ENCODE results near the gene KLC1.

KLC1 gene

DNA sequence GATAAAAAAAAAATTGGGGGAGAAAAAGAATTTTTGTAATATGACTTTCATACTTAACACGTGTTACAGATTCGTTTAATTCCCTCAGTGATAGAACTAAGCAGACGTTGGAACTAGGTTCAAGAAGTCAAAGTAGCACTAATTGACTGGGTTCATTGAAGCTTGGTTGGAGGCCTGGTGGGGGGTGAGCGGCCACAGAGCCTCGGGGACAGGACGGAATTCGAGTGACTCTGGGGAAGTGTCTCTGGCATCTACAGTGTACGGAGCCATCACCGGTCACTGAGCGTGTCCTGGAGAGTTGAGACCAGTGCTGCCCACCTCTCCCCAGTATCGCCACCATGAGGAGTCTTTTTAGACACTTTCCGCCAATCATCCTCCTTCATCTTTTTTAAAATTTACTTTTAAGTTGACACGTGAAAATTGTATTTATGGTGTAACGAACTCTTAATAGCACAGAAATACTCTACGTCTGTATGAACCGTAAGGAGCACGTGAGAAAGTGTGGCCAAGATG is 87.9 kb downstream of the KLC1 start:
- no peak for DNase-seq (ENCODE audit: extremely low read depth, low read depth)
- peak overlapping the region; percentile 75 for H3K4me3 ChIP-seq (replicated peaks; ENCODE audit: low read depth, low read length)
- TF ChIP-seq, protein P1, sequence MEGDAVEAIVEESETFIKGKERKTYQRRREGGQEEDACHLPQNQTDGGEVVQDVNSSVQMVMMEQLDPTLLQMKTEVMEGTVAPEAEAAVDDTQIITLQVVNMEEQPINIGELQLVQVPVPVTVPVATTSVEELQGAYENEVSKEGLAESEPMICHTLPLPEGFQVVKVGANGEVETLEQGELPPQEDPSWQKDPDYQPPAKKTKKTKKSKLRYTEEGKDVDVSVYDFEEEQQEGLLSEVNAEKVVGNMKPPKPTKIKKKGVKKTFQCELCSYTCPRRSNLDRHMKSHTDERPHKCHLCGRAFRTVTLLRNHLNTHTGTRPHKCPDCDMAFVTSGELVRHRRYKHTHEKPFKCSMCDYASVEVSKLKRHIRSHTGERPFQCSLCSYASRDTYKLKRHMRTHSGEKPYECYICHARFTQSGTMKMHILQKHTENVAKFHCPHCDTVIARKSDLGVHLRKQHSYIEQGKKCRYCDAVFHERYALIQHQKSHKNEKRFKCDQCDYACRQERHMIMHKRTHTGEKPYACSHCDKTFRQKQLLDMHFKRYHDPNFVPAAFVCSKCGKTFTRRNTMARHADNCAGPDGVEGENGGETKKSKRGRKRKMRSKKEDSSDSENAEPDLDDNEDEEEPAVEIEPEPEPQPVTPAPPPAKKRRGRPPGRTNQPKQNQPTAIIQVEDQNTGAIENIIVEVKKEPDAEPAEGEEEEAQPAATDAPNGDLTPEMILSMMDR (IDR thresholded peaks at IDR 0.05; ENCODE audit: low read depth, low read length, missing control alignments), result no peak

DNA sequence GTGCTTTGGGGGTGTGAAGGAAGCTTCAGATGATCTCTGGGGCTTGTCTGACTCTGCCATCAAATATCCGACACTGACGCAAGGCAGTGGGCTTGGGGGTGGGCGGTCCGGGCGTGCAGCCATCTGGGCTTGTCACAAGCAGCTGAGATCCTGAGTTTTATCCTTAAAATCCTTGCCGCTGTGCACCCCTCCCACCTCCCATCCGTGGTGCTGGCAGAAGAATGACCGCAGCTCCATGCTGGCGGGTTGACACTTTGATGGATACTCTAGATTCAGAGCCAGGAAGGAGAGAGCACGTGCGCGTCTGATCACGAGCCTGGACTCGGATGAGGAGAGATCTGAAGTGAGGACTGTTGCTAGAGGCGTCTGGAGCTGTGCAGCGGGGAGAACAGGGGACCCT is 89.6 kb downstream of the KLC1 start:
- H3K4me3 ChIP-seq (replicated peaks; ENCODE audit: low read depth, low read length), result no peak overlapping the region
- TF ChIP-seq, protein P1 (IDR thresholded peaks at IDR 0.05; ENCODE audit: low read depth, low read length, missing control alignments), result no peak
- DNase-seq (ENCODE audit: extremely low read depth, low read depth), result no peak

DNA sequence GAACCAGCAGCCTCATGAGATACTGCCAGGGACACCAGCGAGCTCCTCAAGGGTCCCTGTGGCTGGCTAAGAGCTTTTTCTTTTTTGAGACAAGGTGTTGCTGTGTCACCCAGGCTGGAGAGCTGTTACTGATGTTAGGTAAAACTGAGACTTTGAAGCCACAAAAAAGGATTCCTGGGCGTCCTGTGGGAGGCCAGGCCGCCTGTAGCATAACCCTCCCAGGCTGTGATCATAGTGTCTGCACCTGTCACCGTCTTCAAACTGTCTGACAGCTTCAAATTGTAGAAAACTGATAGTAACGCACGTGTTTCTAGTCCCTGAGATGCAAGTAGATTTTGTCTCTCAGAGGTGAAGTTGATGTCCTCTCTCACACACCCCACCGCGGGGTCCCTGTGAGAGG is 90.7 kb downstream of the KLC1 start:
- DNase-seq (ENCODE audit: extremely low read depth, low read depth), result no peak
- TF ChIP-seq, protein P1 (IDR thresholded peaks at IDR 0.05; ENCODE audit: low read depth, low read length, missing control alignments), result no peak

DNA sequence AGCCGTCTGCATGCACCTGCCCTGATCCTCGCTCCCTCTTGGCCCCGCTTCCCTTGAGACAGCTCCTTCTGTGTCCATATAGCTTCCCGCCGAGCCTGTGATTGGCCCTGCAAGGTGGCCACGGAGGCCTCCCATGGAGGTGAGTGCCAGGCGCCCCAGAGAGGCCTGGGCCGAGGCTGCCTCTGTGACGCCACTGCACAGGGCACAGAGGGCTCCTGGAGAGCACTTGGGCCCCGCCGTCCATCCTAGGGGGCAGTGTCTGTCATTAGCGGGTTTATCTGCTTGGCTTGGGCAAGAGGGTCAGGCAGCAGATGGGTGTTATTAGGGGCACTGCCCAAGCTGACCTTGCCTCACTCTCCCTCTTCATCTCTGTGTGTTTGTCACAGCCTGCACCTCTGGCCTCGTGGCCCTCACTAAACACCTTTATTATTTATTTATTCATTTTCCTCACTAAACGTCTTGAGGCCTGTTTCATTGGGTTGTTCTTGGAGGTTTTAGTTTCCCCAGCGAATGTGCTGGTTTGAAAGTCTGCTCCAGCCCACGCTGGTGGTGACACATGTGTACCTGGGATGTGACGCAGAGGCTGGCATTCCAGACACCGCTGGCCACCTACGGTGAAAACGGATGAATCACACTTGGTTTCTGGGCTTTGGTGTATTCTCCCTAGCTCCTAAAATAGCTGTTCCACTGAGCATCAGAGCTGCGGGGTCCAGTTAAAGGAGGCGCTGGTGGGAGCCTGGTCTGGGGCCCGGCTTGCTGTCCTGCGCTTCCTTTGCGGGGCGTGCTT is 92.5 kb downstream of the KLC1 start:
- TF ChIP-seq, protein P1 (IDR thresholded peaks at IDR 0.05; ENCODE audit: low read depth, low read length, missing control alignments), result no peak
- no peak for DNase-seq (ENCODE audit: extremely low read depth, low read depth)
- no peak overlapping the region for H3K4me3 ChIP-seq (replicated peaks; ENCODE audit: low read depth, low read length)

More for the DNA sequence above, 90.7 kb downstream of the KLC1 start:
- no peak overlapping the region for H3K4me3 ChIP-seq (replicated peaks; ENCODE audit: low read depth, low read length)

DNA sequence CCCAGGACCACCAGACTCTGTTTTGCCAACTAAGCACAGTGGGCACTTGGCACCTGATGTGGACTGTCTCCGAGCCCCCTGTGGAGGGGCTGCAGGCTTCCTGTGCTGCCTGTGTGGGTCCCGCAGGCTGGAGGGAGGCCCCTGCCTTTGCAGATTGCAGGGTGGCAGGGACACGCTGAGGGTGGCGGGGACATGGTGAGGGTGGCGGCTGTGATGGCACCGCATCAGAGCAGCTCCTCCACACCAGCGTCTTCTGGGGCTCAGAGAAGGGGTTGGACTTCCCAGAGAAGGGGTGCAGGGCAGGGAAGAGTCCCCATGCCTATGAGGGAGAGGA is 94.7 kb downstream of the KLC1 start:
- no peak for DNase-seq (ENCODE audit: extremely low read depth, low read depth)
- TF ChIP-seq, protein P1 (IDR thresholded peaks at IDR 0.05; ENCODE audit: low read depth, low read length, missing control alignments), result no peak
- H3K4me3 ChIP-seq (replicated peaks; ENCODE audit: low read depth, low read length), result no peak overlapping the region

DNA sequence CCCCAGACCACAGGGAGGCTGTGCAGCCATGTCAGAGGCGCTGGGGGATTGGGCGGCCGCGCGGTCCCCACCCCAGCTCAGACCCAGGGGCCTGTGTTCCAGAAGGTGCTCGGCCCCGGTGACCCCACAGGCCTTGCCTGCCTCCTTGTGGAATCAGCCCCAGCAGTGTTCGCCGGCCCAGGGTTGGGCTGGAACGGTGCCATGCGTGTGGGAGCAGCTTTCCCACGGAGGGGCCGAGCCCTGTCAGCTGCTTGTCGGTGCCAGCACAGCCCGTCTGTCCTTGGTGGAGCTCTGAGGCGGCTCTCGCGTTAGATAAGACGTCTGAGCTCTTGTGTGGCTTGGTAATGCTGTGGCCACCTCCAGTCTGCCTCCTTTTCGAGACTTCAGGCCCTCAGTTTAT is 95.1 kb downstream of the KLC1 start:
- no peak for DNase-seq (ENCODE audit: extremely low read depth, low read depth)
- TF ChIP-seq, protein P1 (IDR thresholded peaks at IDR 0.05; ENCODE audit: low read depth, low read length, missing control alignments), result no peak
- H3K4me3 ChIP-seq (replicated peaks; ENCODE audit: low read depth, low read length), result no peak overlapping the region

All from HFF-Myc (cell line).